Uterus (tissue), 4 donors: ENCODE data around the gene NCL. TPM values are rescaled to one million over a fixed set of nuclear protein-coding genes. Genes with fewer than 3 reads are reported as not detected.
A peak's percentile ranks its signal among the peaks of the same experiment; 100 is the strongest.

Experiments used
- DNase-seq, 2 donors: peaks; one replicate each; pipeline ENCODE4 v3.0.0-alpha.2; 2019 to 2020
- H3K27ac ChIP-seq, 2 donors: fragments of 200-600 bp; sonication (generic); 1 replicate in 1 of 2; 2 replicates in 1 of 2; pipeline ENCODE4 v1.5.1; 2016 to 2018
- H3K27me3 ChIP-seq, 2 donors: fragments of 200-600 bp; sonication (generic); one replicate each; pipeline ENCODE4 v1.5.1; 2018 to 2019; ENCODE audit warnings: control low read depth in 1 of 2
- H3K36me3 ChIP-seq, 2 donors: fragments of 200-600 bp; sonication (generic); one replicate each; pipeline ENCODE4 v1.5.1; 2019; ENCODE audit warnings: control low read depth in 1 of 2
- H3K4me1 ChIP-seq, 2 donors: fragments of 200-600 bp; sonication (generic); one replicate each; pipeline ENCODE4 v1.5.1; 2018 to 2019; ENCODE audit warnings: control low read depth in 1 of 2
- H3K4me3 ChIP-seq, 2 donors: fragments of 200-600 bp; sonication (generic); 1 replicate in 1 of 2; 2 replicates in 1 of 2; pipeline ENCODE4 v1.5.1; 2018 to 2019; ENCODE audit warnings: mild to moderate bottlenecking in 1 of 2
- H3K9me3 ChIP-seq, 2 donors: fragments of 200-600 bp; sonication (generic); one replicate each; pipeline ENCODE4 v1.5.1; 2019; ENCODE audit warnings: control low read depth in 1 of 2
- POLR2A ChIP-seq, 2 donors: fragments of 450-650 bp; IDR thresholded peaks; one replicate each; pipeline ENCODE4 v1.6.1; 2016; ENCODE audit warnings: antibody characterized with exemption in 2 of 2, mild to moderate bottlenecking in 1 of 2, moderate library complexity in 1 of 2
- intact Hi-C: fragments of 100-400 bp; cut with DNase I; formaldehyde crosslinking; loops from one replicate; pipeline ENCODE4 v1.15.1; 2023; ENCODE audit warnings: low total_unique reads
- total RNA-seq, 4 donors: library from RNA; depleted of rRNA in 3 of 4; stranded (reverse); fragments of >200 nt in 3 of 4; gene quantifications; one replicate each; pipeline versions ENCODE4 v1.1.0 to v1.2.4, GENCODE V29; 2014 to 2023
- TF ChIP-seq, protein P1 (sequence below), 4 experiments: fragments of 200-600 bp in 2 of 4; fragments of 450-650 bp in 2 of 4; sonication (generic) in 2 of 4; IDR thresholded peaks; one replicate each; pipeline ENCODE4 v1.5.1; 2016 to 2019; ENCODE audit warnings: antibody characterized with exemption in 4 of 4, mild to moderate bottlenecking in 2 of 4, moderate library complexity in 1 of 4
- donor health status: DM: yes; HTN: yes; CAD: no.

The NCL gene
- total RNA-seq, 4 donors from 2014 or later, result 68.8 to 429 (median 129) TPM

DNA sequence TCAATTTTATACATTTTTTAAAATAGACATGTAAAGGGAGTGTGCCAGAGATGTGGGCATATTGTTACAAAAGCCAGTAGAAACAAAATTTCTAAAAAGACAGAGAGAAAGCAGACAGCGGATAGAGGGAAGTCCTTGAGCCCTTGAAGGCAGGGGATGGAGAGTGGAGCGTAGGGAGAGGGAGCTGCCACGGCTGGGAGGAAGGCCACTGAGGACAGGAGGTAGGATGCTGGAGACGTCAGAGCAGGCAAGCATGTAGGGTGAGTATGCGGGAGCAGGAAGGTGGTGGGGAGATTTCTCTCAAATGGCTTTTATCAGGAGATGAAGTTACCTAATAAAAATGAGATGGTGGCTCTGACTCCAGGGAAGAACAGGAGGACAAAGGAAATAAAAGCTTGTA is 24.0 kb upstream of the NCL start:
- no peaks in the 10 kb centered on the region for H3K36me3 ChIP-seq
- no peaks in the 10 kb centered on the region for H3K4me1 ChIP-seq
- no peaks in the 10 kb centered on the region for H3K9me3 ChIP-seq
- DNase-seq, result no peak
- no peaks in the 10 kb centered on the region for H3K27me3 ChIP-seq
- TF ChIP-seq, protein P1, sequence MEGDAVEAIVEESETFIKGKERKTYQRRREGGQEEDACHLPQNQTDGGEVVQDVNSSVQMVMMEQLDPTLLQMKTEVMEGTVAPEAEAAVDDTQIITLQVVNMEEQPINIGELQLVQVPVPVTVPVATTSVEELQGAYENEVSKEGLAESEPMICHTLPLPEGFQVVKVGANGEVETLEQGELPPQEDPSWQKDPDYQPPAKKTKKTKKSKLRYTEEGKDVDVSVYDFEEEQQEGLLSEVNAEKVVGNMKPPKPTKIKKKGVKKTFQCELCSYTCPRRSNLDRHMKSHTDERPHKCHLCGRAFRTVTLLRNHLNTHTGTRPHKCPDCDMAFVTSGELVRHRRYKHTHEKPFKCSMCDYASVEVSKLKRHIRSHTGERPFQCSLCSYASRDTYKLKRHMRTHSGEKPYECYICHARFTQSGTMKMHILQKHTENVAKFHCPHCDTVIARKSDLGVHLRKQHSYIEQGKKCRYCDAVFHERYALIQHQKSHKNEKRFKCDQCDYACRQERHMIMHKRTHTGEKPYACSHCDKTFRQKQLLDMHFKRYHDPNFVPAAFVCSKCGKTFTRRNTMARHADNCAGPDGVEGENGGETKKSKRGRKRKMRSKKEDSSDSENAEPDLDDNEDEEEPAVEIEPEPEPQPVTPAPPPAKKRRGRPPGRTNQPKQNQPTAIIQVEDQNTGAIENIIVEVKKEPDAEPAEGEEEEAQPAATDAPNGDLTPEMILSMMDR (IDR thresholded peaks at IDR 0.05), result no peak
- no peak overlapping the region for H3K27ac ChIP-seq
- intact Hi-C loops, result loop anchor here (10.0 kb wide), 1 partner anchor 66 kb away; no protein-coding TSS in a partner anchor
- H3K4me3 ChIP-seq, result no peak overlapping the region

GRCh38 chr2:231486851-231487596 is 22.7 kb upstream of the NCL start:
- DNase-seq, result no peak
- no peaks in the 10 kb centered on the region for H3K4me1 ChIP-seq
- no peak for TF ChIP-seq POLR2A (IDR thresholded peaks at IDR 0.05)
- TF ChIP-seq, protein P1 (IDR thresholded peaks at IDR 0.05), result no peak
- intact Hi-C loops, result loop anchor here (10.0 kb wide), 1 partner anchor 68 kb away; no protein-coding TSS in a partner anchor
- no peak overlapping the region for H3K27ac ChIP-seq
- no peaks in the 10 kb centered on the region for H3K36me3 ChIP-seq
- no peak overlapping the region for H3K4me3 ChIP-seq
- H3K27me3 ChIP-seq, result no peaks in the 10 kb centered on the region
- H3K9me3 ChIP-seq, result no peaks in the 10 kb centered on the region

DNA sequence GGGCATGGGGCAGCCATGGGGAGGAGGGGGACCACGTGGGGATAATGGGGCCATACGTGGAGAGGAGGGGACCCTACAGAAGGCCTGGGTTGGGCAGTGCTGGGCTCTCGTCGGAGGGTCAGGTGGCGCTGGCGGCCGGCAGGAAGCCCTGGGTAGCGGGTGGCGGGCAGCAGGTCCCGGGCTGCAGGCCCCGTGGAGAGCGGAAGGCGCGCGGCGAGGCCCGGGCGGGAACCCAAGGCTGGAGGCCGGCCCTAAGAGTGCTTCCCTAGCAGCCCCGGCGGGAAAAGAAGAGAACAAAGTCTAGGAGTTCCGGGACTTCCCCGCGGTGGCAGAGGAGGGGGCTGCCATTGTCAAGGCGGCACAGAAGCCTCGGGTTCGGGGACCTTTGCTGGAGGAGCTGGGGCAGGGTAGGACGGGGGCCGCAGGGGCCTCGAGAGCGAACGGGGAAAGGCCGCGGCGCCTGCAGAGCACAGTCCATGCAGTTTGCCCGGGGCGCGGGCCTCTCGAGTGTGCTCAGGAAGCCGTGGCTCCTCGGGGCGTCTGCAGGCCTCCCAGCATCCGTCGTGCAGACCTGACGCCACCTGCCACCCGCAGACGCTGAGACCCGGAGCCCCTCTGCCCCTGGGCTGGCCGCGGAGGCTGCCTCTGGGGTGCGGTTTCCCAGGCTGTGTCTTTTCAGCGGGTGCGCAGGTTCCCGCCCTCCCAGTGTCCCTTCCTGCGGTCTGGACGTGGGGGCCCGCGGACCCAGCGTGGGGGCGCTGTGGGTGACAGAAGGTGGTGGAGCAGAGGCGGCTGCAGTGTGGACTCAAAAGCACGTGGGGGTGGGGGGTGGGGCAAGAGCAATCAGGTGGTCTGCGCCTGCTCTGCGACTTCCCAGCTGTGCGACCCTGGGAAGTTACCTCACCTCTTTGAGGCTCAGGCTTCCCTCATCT is 19.4 kb upstream of the NCL start:
- DNase-seq, result peak in 1 of 2 donors; percentile 41
- intact Hi-C loops, result loop anchor here (10.0 kb wide), 1 partner anchor 71 kb away; no protein-coding TSS in a partner anchor
- no peak for TF ChIP-seq POLR2A (IDR thresholded peaks at IDR 0.05)
- TF ChIP-seq, protein P1 (IDR thresholded peaks at IDR 0.05), result no peak

GRCh38 chr2:231482806-231483391 is 18.6 kb upstream of the NCL start:
- Histone ChIP-seq H3K4me1 (no peaks in the 10 kb centered on the region), H3K27me3 (no peaks in the 10 kb centered on the region), H3K27ac (peak overlapping the region; percentile 63 to 73), H3K9me3 (no peaks in the 10 kb centered on the region), H3K4me3 (peak overlapping the region; percentile 38 to 39), H3K36me3 (no peaks in the 10 kb centered on the region)
- no peak for TF ChIP-seq POLR2A (IDR thresholded peaks at IDR 0.05)
- TF ChIP-seq, protein P1 (IDR thresholded peaks at IDR 0.05), result peak; percentile 79 to 90 (median 82)
- peak; percentile 59 to 77 for DNase-seq
- intact Hi-C loops, result loop anchor here (10.0 kb wide), 1 partner anchor 72 kb away; no protein-coding TSS in a partner anchor

More for the DNA sequence above, 19.4 kb upstream of the NCL start:
- Histone ChIP-seq H3K27me3 (no peaks in the 10 kb centered on the region), H3K36me3 (no peaks in the 10 kb centered on the region), H3K4me1 (no peaks in the 10 kb centered on the region), H3K9me3 (no peaks in the 10 kb centered on the region), H3K4me3 (peak overlapping the region; percentile 38 to 39), H3K27ac (peak overlapping the region; percentile 63 to 73)
